ENCODE data around the gene ADAM22.

DNA sequence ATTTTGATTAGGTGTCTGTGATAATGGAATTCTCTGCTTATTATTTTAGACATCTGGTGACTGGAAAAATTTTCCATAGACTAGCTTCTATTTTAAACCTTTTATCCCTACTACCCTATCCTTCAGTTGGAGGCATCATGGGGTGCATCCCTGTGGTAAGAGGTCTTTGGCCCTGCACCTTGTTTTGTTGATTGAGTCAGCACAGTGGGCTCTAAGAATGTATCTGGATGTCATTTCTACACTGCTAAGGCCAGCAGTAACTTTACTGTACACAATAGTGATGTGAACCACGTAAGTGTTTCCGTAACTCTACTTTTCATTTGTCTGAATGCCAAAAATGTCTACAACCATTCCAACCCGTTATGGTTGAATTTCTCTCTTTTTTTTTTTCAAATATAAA, 75.6 kb downstream of the ADAM22 start:
- TF ChIP-seq, protein P1, sequence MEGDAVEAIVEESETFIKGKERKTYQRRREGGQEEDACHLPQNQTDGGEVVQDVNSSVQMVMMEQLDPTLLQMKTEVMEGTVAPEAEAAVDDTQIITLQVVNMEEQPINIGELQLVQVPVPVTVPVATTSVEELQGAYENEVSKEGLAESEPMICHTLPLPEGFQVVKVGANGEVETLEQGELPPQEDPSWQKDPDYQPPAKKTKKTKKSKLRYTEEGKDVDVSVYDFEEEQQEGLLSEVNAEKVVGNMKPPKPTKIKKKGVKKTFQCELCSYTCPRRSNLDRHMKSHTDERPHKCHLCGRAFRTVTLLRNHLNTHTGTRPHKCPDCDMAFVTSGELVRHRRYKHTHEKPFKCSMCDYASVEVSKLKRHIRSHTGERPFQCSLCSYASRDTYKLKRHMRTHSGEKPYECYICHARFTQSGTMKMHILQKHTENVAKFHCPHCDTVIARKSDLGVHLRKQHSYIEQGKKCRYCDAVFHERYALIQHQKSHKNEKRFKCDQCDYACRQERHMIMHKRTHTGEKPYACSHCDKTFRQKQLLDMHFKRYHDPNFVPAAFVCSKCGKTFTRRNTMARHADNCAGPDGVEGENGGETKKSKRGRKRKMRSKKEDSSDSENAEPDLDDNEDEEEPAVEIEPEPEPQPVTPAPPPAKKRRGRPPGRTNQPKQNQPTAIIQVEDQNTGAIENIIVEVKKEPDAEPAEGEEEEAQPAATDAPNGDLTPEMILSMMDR (IDR thresholded peaks at IDR 0.05): no peak
- no peak for TF ChIP-seq POLR2A (IDR thresholded peaks at IDR 0.05)

All from right lobe of liver (tissue), 4 donors.